HEK293 (cell line): ENCODE results near the gene FYCO1.

Experiments used
- CTCF ChIA-PET: fragments of 350-600 bp; formaldehyde crosslinking; extraction: SDS; loops from one replicate; lab custom pipeline; 2021; ENCODE audit warnings: antibody characterized with exemption; lab: Yijun Ruan, JAX
- POLR2A ChIA-PET: fragments of 300-600 bp; formaldehyde crosslinking; extraction: SDS; loops from one replicate; lab custom pipeline; 2020; ENCODE audit warnings: antibody characterized with exemption, inconsistent platforms; lab: Yijun Ruan, JAX
- H3K27ac ChIP-seq: fragments of 200-500 bp; sonication (Bioruptor generic); 2 replicates; pipeline ENCODE4 v1.5.1; 2014; ENCODE audit warnings: low read depth, low read length, control low read depth, inconsistent platforms; ENCODE audit errors: extremely low read depth
- H3K36me3 ChIP-seq, 2 experiments: fragments of 200-500 bp in 1 of 2; sonication (Bioruptor generic) in 1 of 2; 1 replicate in 1 of 2; 2 replicates in 1 of 2; pipeline ENCODE4 v1.5.1; 2014 to 2017; ENCODE audit warnings: inconsistent platforms in 2 of 2, low read length in 2 of 2; ENCODE audit not compliant: control insufficient read depth in 2 of 2, insufficient read depth in 1 of 2
- H3K4me1 ChIP-seq: fragments of 200-500 bp; sonication (Bioruptor generic); 2 replicates; pipeline ENCODE4 v1.5.1; 2014; ENCODE audit warnings: mild to moderate bottlenecking, low read length, inconsistent platforms; ENCODE audit not compliant: control insufficient read depth, insufficient read depth
- H3K4me3 ChIP-seq: 2 replicates; pipeline ENCODE4 v1.5.1; 2011; ENCODE audit warnings: low read depth, mild to moderate bottlenecking, control low read depth, low read length, moderate library complexity
- H3K9me3 ChIP-seq: fragments of 200-500 bp; sonication (Bioruptor generic); 2 replicates; pipeline ENCODE4 v1.5.1; 2014; ENCODE audit warnings: low read depth, low read length, inconsistent platforms; ENCODE audit not compliant: control insufficient read depth, insufficient read depth
- ELK4 ChIP-seq: IDR thresholded peaks from 2 replicates; pipeline ENCODE4 v1.6.1; 2011; ENCODE audit warnings: mild to moderate bottlenecking, low read depth, low read length, borderline replicate concordance
- KLF10 ChIP-seq: fragments of 450-650 bp; IDR thresholded peaks from 2 replicates; pipeline ENCODE4 v1.5.1; 2018; ENCODE audit warnings: missing biosample characterization, mild to moderate bottlenecking, missing genetic modification characterization
- KLF9 ChIP-seq: fragments of 450-650 bp; formaldehyde crosslinking; IDR thresholded peaks from 2 replicates; pipeline ENCODE4 v1.5.1; 2016; ENCODE audit warnings: missing biosample characterization, missing genetic modification characterization, low read depth
- SETDB1 ChIP-seq: IDR thresholded peaks from one replicate; pipeline ENCODE4 v1.6.1; 2017; ENCODE audit warnings: mild to moderate bottlenecking, low read length, moderate library complexity, mixed read lengths; ENCODE audit not compliant: insufficient read length
- ZBTB10 ChIP-seq: fragments of 450-650 bp; formaldehyde crosslinking; IDR thresholded peaks from 2 replicates; pipeline ENCODE4 v1.5.1; 2016; ENCODE audit warnings: missing biosample characterization, missing genetic modification characterization
- ZBTB7A ChIP-seq: fragments of 450-650 bp; formaldehyde crosslinking; IDR thresholded peaks from 2 replicates; pipeline ENCODE4 v1.5.1; 2016; ENCODE audit warnings: low read depth, missing biosample characterization, missing genetic modification characterization
- ZNF112 ChIP-seq: fragments of 450-650 bp; formaldehyde crosslinking; IDR thresholded peaks from 2 replicates; pipeline ENCODE4 v1.5.0; 2017; ENCODE audit warnings: missing biosample characterization, missing genetic modification characterization
- ZNF133 ChIP-seq: fragments of 450-650 bp; formaldehyde crosslinking; IDR thresholded peaks from 2 replicates; pipeline ENCODE4 v1.5.1; 2016; ENCODE audit warnings: missing biosample characterization, missing genetic modification characterization
- ZNF148 ChIP-seq: fragments of 450-650 bp; formaldehyde crosslinking; IDR thresholded peaks from 2 replicates; pipeline ENCODE4 v1.5.0; 2017; ENCODE audit warnings: missing biosample characterization, missing genetic modification characterization, borderline replicate concordance
- ZNF19 ChIP-seq: fragments of 450-650 bp; formaldehyde crosslinking; IDR thresholded peaks from 2 replicates; pipeline ENCODE4; 2016; ENCODE audit warnings: missing biosample characterization, missing genetic modification characterization, low read depth
- ZNF280C ChIP-seq: fragments of 450-650 bp; formaldehyde crosslinking; IDR thresholded peaks from 2 replicates; pipeline ENCODE4 v1.5.1; 2016; ENCODE audit warnings: missing biosample characterization, missing genetic modification characterization
- ZNF311 ChIP-seq: fragments of 450-650 bp; formaldehyde crosslinking; IDR thresholded peaks from 2 replicates; pipeline ENCODE4 v1.5.1; 2017; ENCODE audit warnings: missing biosample characterization, missing genetic modification characterization, borderline replicate concordance
- ZNF426 ChIP-seq: fragments of 450-650 bp; formaldehyde crosslinking; IDR thresholded peaks from 2 replicates; pipeline ENCODE4 v1.5.1; 2017; ENCODE audit warnings: missing biosample characterization, missing genetic modification characterization, mild to moderate bottlenecking, inconsistent platforms, moderate library complexity
- ZNF529 ChIP-seq: fragments of 450-650 bp; formaldehyde crosslinking; IDR thresholded peaks from 2 replicates; pipeline ENCODE4 v1.5.1; 2017; ENCODE audit warnings: missing genetic modification characterization, missing biosample characterization; ENCODE audit not compliant: insufficient replicate concordance
- ZNF670 ChIP-seq: fragments of 450-650 bp; formaldehyde crosslinking; IDR thresholded peaks from 2 replicates; pipeline ENCODE4 v1.5.1; 2016; ENCODE audit warnings: missing biosample characterization, missing genetic modification characterization, low read depth
- ZNF701 ChIP-seq: fragments of 450-650 bp; formaldehyde crosslinking; IDR thresholded peaks from 2 replicates; pipeline ENCODE4 v1.5.1; 2016; ENCODE audit warnings: missing biosample characterization, missing genetic modification characterization
- ZNF830 ChIP-seq: fragments of 450-650 bp; IDR thresholded peaks from 2 replicates; pipeline ENCODE4 v1.5.0; 2018; ENCODE audit warnings: missing biosample characterization, missing genetic modification characterization, low read depth, mild to moderate bottlenecking, moderate library complexity
- ZNF843 ChIP-seq: fragments of 450-650 bp; formaldehyde crosslinking; IDR thresholded peaks from 2 replicates; pipeline ENCODE4 v1.5.1; 2016; ENCODE audit warnings: missing biosample characterization, missing genetic modification characterization
- ZSCAN18 ChIP-seq: fragments of 450-650 bp; formaldehyde crosslinking; IDR thresholded peaks from 2 replicates; pipeline ENCODE4 v1.5.1; 2016; ENCODE audit warnings: missing biosample characterization, missing genetic modification characterization

Gene FYCO1

GRCh38 chr3:45938043-45938435, 57.6 kb downstream of the FYCO1 start (continued):
- TF ChIP-seq KLF9 (no peak), ZNF280C (tag by site-specific recombination) (no peak), ZBTB10 (no peak), SETDB1 (no peak), ZNF529 (tag by site-specific recombination) (no peak), KLF10 (tag by site-specific recombination) (no peak), ELK4 (no peak)

- no peak for TF ChIP-seq ZNF133
- no peak for TF ChIP-seq ZBTB7A
- TF ChIP-seq ZNF148 (tag by site-specific recombination), result no peak
- no peak for TF ChIP-seq ZNF830
- no peak for TF ChIP-seq ZSCAN18
- TF ChIP-seq ZNF426 (tag by site-specific recombination), result no peak
- TF ChIP-seq ZNF670 (tag by site-specific recombination), result no peak
- no peak for TF ChIP-seq ZNF19 (tag by site-specific recombination)
- TF ChIP-seq ZNF701 (tag by site-specific recombination), result no peak
- TF ChIP-seq ZNF112, result no peak
- no peak for TF ChIP-seq ZNF843 (tag by site-specific recombination)
- TF ChIP-seq ZNF311 (tag by site-specific recombination), result no peak
- ChIA-PET POLR2A (no interaction called here), CTCF (interaction anchor here (0.6 to 6.2 kb wide), 3 partner anchors 25 to 225 kb away, joined by 3 to 80 read pairs (median 6); no protein-coding TSS in a partner anchor)
- Histone ChIP-seq H3K9me3 (no peaks in the 10 kb centered on the region), H3K27ac (no peak overlapping the region), H3K36me3 (peaks cover 0 to 75% of the 10 kb centered on the region in 2 experiments; a peak in 1 of 3 replicates), H3K4me3 (no peak overlapping the region), H3K4me1 (no peaks in the 10 kb centered on the region)
These were observed 58.2 kb downstream of the FYCO1 start for GRCh38 chr3:45937206-45938042.
